A549 (cell line): ENCODE data around the gene NPHP3. TPM values are rescaled to one million over a fixed set of nuclear protein-coding genes. Genes with fewer than 3 reads are reported as not detected.

ENCODE experiments used
- ATAC-seq, 2 experiments: fragments of 200-7000 bp in 1 of 2; fragments of >200 bp in 1 of 2; cut with Nextera tagmentation in 1 of 2; cut with Tn5 transposase in 1 of 2; 3 replicates each; pipeline versions ENCODE4 v1.8.0 to v1.9.1; 2018 to 2020; ENCODE audit warnings: mild to moderate bottlenecking in 1 of 2, moderate library complexity in 1 of 2
- CTCF ChIA-PET: fragments of 300-600 bp; sonication (Branson Sonifier 250); formaldehyde crosslinking; extraction: SDS; loops from one replicate; lab custom pipeline; 2021; ENCODE audit warnings: antibody characterized with exemption, inconsistent platforms; lab: Yijun Ruan, JAX
- POLR2A ChIA-PET: fragments of 350-600 bp; formaldehyde crosslinking; extraction: SDS; loops from one replicate; lab custom pipeline; 2021; ENCODE audit warnings: antibody characterized with exemption, inconsistent platforms; lab: Yijun Ruan, JAX
- DNase-seq, 2 experiments: peaks; one replicate each; pipeline versions ENCODE4 v3.0.0 to v3.0.0-alpha.2; 2011 to 2016; ENCODE audit warnings: low read depth in 1 of 2, low spot score in 1 of 2
- FAIRE-seq: peaks from 2 replicates; lab custom pipeline; 2011; peaks lifted over from hg19 to GRCh38; lab: Jason Lieb, UNC
- H3K27ac ChIP-seq, 2 experiments: fragments of >200 bp; sonication (Bioruptor Twin); formaldehyde crosslinking; 3 replicates each; pipeline ENCODE4 v1.5.1; 2016 to 2017
- H3K4me1 ChIP-seq: fragments of >200 bp; sonication (Bioruptor Twin); formaldehyde crosslinking; 3 replicates; pipeline ENCODE4 v1.6.1; 2016
- H3K4me2 ChIP-seq: fragments of >200 bp; sonication (Bioruptor Twin); formaldehyde crosslinking; 3 replicates; pipeline ENCODE4 v1.6.1; 2016
- H3K4me3 ChIP-seq: fragments of >200 bp; sonication (Bioruptor Twin); formaldehyde crosslinking; 3 replicates; pipeline ENCODE4 v1.5.1; 2016
- H3K9me3 ChIP-seq: fragments of >200 bp; sonication (Bioruptor Twin); formaldehyde crosslinking; 3 replicates; pipeline ENCODE4 v1.6.1; 2016
- BHLHE40 ChIP-seq: IDR thresholded peaks from 2 replicates; pipeline ENCODE4 v1.6.1; 2012; ENCODE audit warnings: low read depth, low read length, inconsistent platforms
- CHD4 ChIP-seq: fragments of 200-600 bp; sonication (generic); IDR thresholded peaks from 2 replicates; pipeline ENCODE4 v1.6.1; 2016; ENCODE audit warnings: antibody characterized with exemption, mild to moderate bottlenecking, borderline replicate concordance
- CTCF ChIP-seq: fragments of >200 bp; sonication (Bioruptor Twin); formaldehyde crosslinking; IDR thresholded peaks from 3 replicates; pipeline ENCODE4 v1.5.1; 2016
- EHMT2 ChIP-seq: fragments of 200-600 bp; sonication (generic); IDR thresholded peaks from 2 replicates; pipeline ENCODE4 v1.6.1; 2016; ENCODE audit warnings: antibody characterized with exemption, low read depth, mild to moderate bottlenecking, moderate library complexity
- FOSL2 ChIP-seq, 2 experiments: fragments of 450-650 bp in 1 of 2; fragments of >200 bp in 1 of 2; sonication (Bioruptor Twin) in 1 of 2; formaldehyde crosslinking; IDR thresholded peaks; 2 replicates each; pipeline versions ENCODE4 v1.5.0 to v1.6.1; 2016 to 2020; ENCODE audit warnings: mild to moderate bottlenecking in 1 of 2, moderate library complexity in 1 of 2
- HDAC2 ChIP-seq: fragments of 200-600 bp; sonication (generic); IDR thresholded peaks from 2 replicates; pipeline ENCODE4 v1.6.1; 2016
- HOXA7 ChIP-seq: fragments of 250-450 bp; sonication (Bioruptor Pico); IDR thresholded peaks from 2 replicates; pipeline ENCODE4 v1.5.0; 2020; ENCODE audit warnings: mild to moderate bottlenecking, moderate library complexity
- KDM5A ChIP-seq: fragments of 200-600 bp; sonication (generic); IDR thresholded peaks from 2 replicates; pipeline ENCODE4 v1.6.1; 2016; ENCODE audit warnings: antibody characterized with exemption, mild to moderate bottlenecking
- MAX ChIP-seq: IDR thresholded peaks from 2 replicates; pipeline ENCODE4 v1.6.1; 2012
- MYC ChIP-seq: IDR thresholded peaks from 2 replicates; pipeline ENCODE4 v1.6.1; 2012; ENCODE audit warnings: mild to moderate bottlenecking, inconsistent platforms, low read length, improper control_type of control experiment, borderline replicate concordance
- RARB ChIP-seq: fragments of 250-450 bp; sonication (Bioruptor Pico); IDR thresholded peaks from 2 replicates; pipeline ENCODE4 v1.8.0; 2021; ENCODE audit warnings: mild to moderate bottlenecking, moderate library complexity
- RNF2 ChIP-seq: fragments of 200-600 bp; sonication (generic); IDR thresholded peaks from 2 replicates; pipeline ENCODE4 v1.6.1; 2016; ENCODE audit warnings: low read depth, mild to moderate bottlenecking, antibody characterized with exemption, moderate library complexity, borderline replicate concordance
- SMC3 ChIP-seq: fragments of >200 bp; sonication (Bioruptor Twin); formaldehyde crosslinking; IDR thresholded peaks from 3 replicates; pipeline ENCODE4 v1.6.1; 2018; ENCODE audit warnings: inconsistent platforms
- TFCP2L1 ChIP-seq: fragments of 250-450 bp; sonication (Bioruptor Pico); IDR thresholded peaks from 2 replicates; pipeline ENCODE4 v1.5.0; 2021; ENCODE audit warnings: mild to moderate bottlenecking
- ZC3H11A ChIP-seq: fragments of 450-650 bp; IDR thresholded peaks from 2 replicates; pipeline ENCODE4 v1.6.1; 2014; ENCODE audit warnings: antibody characterized with exemption, mild to moderate bottlenecking
- ZFP36 ChIP-seq: fragments of 450-650 bp; IDR thresholded peaks from 2 replicates; pipeline ENCODE4 v1.6.1; 2014; ENCODE audit warnings: borderline replicate concordance; ENCODE audit not compliant: partially characterized antibody
- ZSCAN20 ChIP-seq: fragments of 250-450 bp; sonication (Bioruptor Pico); IDR thresholded peaks from 2 replicates; pipeline ENCODE4 v1.8.0; 2022; ENCODE audit warnings: mild to moderate bottlenecking, moderate library complexity
- WGBS: methylation state at CpG from one replicate; pipeline ENCODE4 v1.1.6; 2017; ENCODE audit errors: missing lambda C conversion rate; 5-methylcytosine and 5-hydroxymethylcytosine counted together
- polyA plus RNA-seq, 4 experiments: library from polyadenylated mRNA; depleted of rRNA in 3 of 4; stranded (reverse); fragments of >200 nt; fragmentation: RNase III in 1 of 4; extraction: RNeasy Plus Mini Kit Qiagen cat#74134 plus additional on column Dnase treatment in 1 of 4; gene quantifications; 2 replicates in 3 of 4; 3 replicates in 1 of 4; pipeline ENCODE4 v1.2.3, GENCODE V29; 2011 to 2017
- TF ChIP-seq, protein P1 (sequence below): fragments of 250-450 bp; sonication (Bioruptor Pico); IDR thresholded peaks from 2 replicates; pipeline ENCODE4 v1.5.0; 2020; ENCODE audit warnings: low read depth, mild to moderate bottlenecking, moderate library complexity
- TF ChIP-seq, protein P2 (sequence below): fragments of 450-650 bp; IDR thresholded peaks from 2 replicates; pipeline ENCODE4 v1.6.1; 2014; ENCODE audit warnings: antibody characterized with exemption

Gene NPHP3
- polyA plus RNA-seq, 2 of the 4 experiments (the other 2 are of a cell fraction) = 6.5 to 18.6 TPM

GRCh38 chr3:132738314-132738713, 16.1 kb upstream of the NPHP3 start:
- ATAC-seq (no peak), DNase-seq (no peak), FAIRE-seq (no peak)
- POLR2A ChIA-PET = no interaction called here
- Histone ChIP-seq H3K27ac (no peak overlapping the region), H3K4me1 (no peaks in the 10 kb centered on the region), H3K9me3 (no peaks in the 10 kb centered on the region), H3K4me3 (no peak overlapping the region), H3K4me2 (no peak overlapping the region)
- CTCF ChIA-PET = no interaction called here
- WGBS = 15% methylated on average over 1 of the region's 1 CpG
- TF ChIP-seq, protein P1, sequence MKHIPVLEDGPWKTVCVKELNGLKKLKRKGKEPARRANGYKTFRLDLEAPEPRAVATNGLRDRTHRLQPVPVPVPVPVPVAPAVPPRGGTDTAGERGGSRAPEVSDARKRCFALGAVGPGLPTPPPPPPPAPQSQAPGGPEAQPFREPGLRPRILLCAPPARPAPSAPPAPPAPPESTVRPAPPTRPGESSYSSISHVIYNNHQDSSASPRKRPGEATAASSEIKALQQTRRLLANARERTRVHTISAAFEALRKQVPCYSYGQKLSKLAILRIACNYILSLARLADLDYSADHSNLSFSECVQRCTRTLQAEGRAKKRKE (CRISPR knock-in tag) = no peak
- TF ChIP-seq MAX = no peak
- TF ChIP-seq, protein P2, sequence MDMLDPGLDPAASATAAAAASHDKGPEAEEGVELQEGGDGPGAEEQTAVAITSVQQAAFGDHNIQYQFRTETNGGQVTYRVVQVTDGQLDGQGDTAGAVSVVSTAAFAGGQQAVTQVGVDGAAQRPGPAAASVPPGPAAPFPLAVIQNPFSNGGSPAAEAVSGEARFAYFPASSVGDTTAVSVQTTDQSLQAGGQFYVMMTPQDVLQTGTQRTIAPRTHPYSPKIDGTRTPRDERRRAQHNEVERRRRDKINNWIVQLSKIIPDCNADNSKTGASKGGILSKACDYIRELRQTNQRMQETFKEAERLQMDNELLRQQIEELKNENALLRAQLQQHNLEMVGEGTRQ = no peak
- TF ChIP-seq CTCF = no peak

DNA sequence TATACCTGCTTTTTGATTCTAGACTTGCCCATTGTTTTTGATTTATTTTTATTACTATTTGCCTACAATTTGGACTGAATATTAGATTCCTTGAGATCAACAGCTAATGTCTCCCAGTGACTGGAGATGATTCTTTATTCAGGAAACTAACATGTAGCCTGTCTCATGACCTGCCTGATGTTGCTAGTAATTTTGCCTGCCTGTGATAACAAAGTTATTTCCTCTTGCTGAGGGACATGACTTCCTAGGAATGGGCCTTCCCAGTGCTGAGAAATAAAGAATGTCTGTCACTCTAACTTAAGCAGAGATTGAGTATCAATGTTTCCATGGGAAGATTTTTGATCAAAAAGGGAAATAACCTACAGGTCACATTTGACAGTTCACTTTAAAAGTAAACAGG, 13.4 kb upstream of the NPHP3 start:
- ATAC-seq (no peak), FAIRE-seq (no peak), DNase-seq (no peak)
- H3K4me1 ChIP-seq = no peaks in the 10 kb centered on the region
- ChIA-PET POLR2A (no interaction called here), CTCF (no interaction called here)
- TF ChIP-seq CHD4 (no peak), TFCP2L1 (CRISPR knock-in tag) (no peak), KDM5A (no peak), BHLHE40 (no peak), HOXA7 (no peak), FOSL2 (IDR thresholded peaks at IDR 0.05) (no peak), FOSL2 (CRISPR knock-in tag; IDR thresholded peaks at IDR 0.05) (no peak), RARB (CRISPR knock-in tag) (no peak), CTCF (no peak), MYC (no peak), MAX (no peak), SMC3 (no peak), ZC3H11A (no peak), RNF2 (no peak), ZSCAN20 (CRISPR knock-in tag) (no peak), EHMT2 (no peak), ZFP36 (no peak), HDAC2 (no peak)
- H3K27ac ChIP-seq = no peak overlapping the region
- H3K4me2 ChIP-seq = no peak overlapping the region
- no peak overlapping the region for H3K4me3 ChIP-seq
- no peaks in the 10 kb centered on the region for H3K9me3 ChIP-seq
